HepG2 (cell line): ENCODE results near the gene SLC39A3. TPM values are rescaled to one million over a fixed set of nuclear protein-coding genes. Genes with fewer than 3 reads are reported as not detected.
A peak's percentile ranks its signal among the peaks of the same experiment; 100 is the strongest.

ENCODE experiments used
- ATAC-seq: fragments of 200-7000 bp; cut with Tn5 transposase; 3 replicates; pipeline ENCODE4 v1.9.1; 2020; ENCODE audit warnings: mild to moderate bottlenecking, moderate library complexity
- BruUV-seq: library from RNA; stranded (reverse); fragments of 400-500 nt; replicated peaks from 2 replicates; lab custom pipeline; 2021; lab: Mats Ljungman, UMichigan
- CTCF ChIA-PET: fragments of 300-600 bp; formaldehyde crosslinking; extraction: SDS; loops from one replicate; lab custom pipeline; 2021; ENCODE audit warnings: low total read pairs, inconsistent platforms, low intra/inter-chr PET ratio; lab: Yijun Ruan, JAX
- POLR2A ChIA-PET: fragments of 350-600 bp; sonication (Branson Sonifier 250); formaldehyde crosslinking; loops from one replicate; lab custom pipeline; 2020; ENCODE audit warnings: antibody characterized with exemption, inconsistent platforms; lab: Yijun Ruan, JAX
- DNase-seq: peaks from one replicate; pipeline ENCODE4 v3.0.0-alpha.2; 2015; ENCODE audit warnings: low spot score
- FAIRE-seq: peaks from 3 replicates; lab custom pipeline; 2011; peaks lifted over from hg19 to GRCh38; lab: Jason Lieb, UNC
- H2AFZ ChIP-seq: one replicate; pipeline ENCODE4 v1.6.1; 2011; ENCODE audit warnings: low read length, inconsistent platforms
- H3K27ac ChIP-seq: fragments of 300-600 bp; 3 replicates; pipeline ENCODE4 v1.8.0; 2011; ENCODE audit warnings: mixed run types, mild to moderate bottlenecking, mixed read lengths, low read length, inconsistent platforms; ENCODE audit not compliant: insufficient read depth; ENCODE audit errors: extremely low read length
- H3K27me3 ChIP-seq, 2 experiments: fragments of 200-600 bp in 1 of 2; 2 replicates in 1 of 2; 3 replicates in 1 of 2; pipeline versions ENCODE4 v1.6.0 to v1.8.0; 2011; ENCODE audit warnings: low read length in 2 of 2, mild to moderate bottlenecking in 2 of 2, moderate library complexity in 2 of 2, inconsistent platforms in 1 of 2; ENCODE audit not compliant: insufficient read depth in 2 of 2, control insufficient read depth in 1 of 2
- H3K36me3 ChIP-seq, 2 experiments: fragments of 200-600 bp in 1 of 2; replicated peaks in 1 of 2; 2 replicates in 1 of 2; 3 replicates in 1 of 2; pipeline versions ENCODE4 v1.5.1 to v1.8.0; 2011; ENCODE audit warnings: low read length in 2 of 2, inconsistent platforms in 1 of 2; ENCODE audit not compliant: insufficient read depth in 2 of 2, control insufficient read depth in 1 of 2
- H3K4me1 ChIP-seq: 2 replicates; pipeline ENCODE4 v1.5.1; 2012; ENCODE audit warnings: low read length, inconsistent platforms; ENCODE audit not compliant: insufficient read depth
- H3K4me2 ChIP-seq: 2 replicates; pipeline ENCODE4 v1.6.0; 2011; ENCODE audit warnings: low read depth, low read length, inconsistent platforms
- H3K4me3 ChIP-seq, 3 experiments: fragments of 200-600 bp in 1 of 3; sonication (generic), shearing (Covaris generic) in 1 of 3; replicated peaks in 1 of 3; 2 replicates each; pipeline ENCODE4 v1.5.1; 2011 to 2016; ENCODE audit warnings: low read length in 3 of 3, inconsistent platforms in 2 of 3, low read depth in 2 of 3, mild to moderate bottlenecking in 2 of 3, control low read depth in 1 of 3, mixed read lengths in 1 of 3; ENCODE audit not compliant: insufficient read depth in 1 of 3
- H3K79me2 ChIP-seq: one replicate; pipeline ENCODE4 v1.6.1; 2011; ENCODE audit warnings: low read length, inconsistent platforms; ENCODE audit not compliant: insufficient read depth
- H3K9ac ChIP-seq: 2 replicates; pipeline ENCODE4 v1.6.0; 2011; ENCODE audit warnings: mild to moderate bottlenecking, low read depth, low read length, inconsistent platforms; ENCODE audit not compliant: insufficient read depth
- H3K9me3 ChIP-seq: 2 replicates; pipeline ENCODE4 v1.5.1; 2012; ENCODE audit warnings: mild to moderate bottlenecking, low read length
- H4K20me1 ChIP-seq: 2 replicates; pipeline ENCODE4 v1.6.0; 2011; ENCODE audit warnings: inconsistent platforms, mild to moderate bottlenecking, low read length, moderate library complexity; ENCODE audit not compliant: insufficient read depth
- AHR ChIP-seq: IDR thresholded peaks from 2 replicates; pipeline ENCODE4 v1.6.1; 2018; ENCODE audit warnings: missing genetic modification reagents, missing compliant biosample characterization
- RCOR2 ChIP-seq: IDR thresholded peaks from 2 replicates; pipeline ENCODE4 v1.6.1; 2016; ENCODE audit warnings: missing biosample characterization, missing genetic modification reagents
- TAF15 ChIP-seq: fragments of 200-400 bp; formaldehyde crosslinking; IDR thresholded peaks from one replicate; pipeline ENCODE4 v1.6.1; 2018; ENCODE audit warnings: mild to moderate bottlenecking, low read depth, low read length; ENCODE audit not compliant: poor library complexity, severe bottlenecking
- TBL1XR1 ChIP-seq: fragments of 150-350 bp; IDR thresholded peaks from 2 replicates; pipeline ENCODE4 v1.6.1; 2014; ENCODE audit warnings: borderline replicate concordance, low read length; ENCODE audit not compliant: partially characterized antibody
- TBP ChIP-seq: sonication (generic); formaldehyde crosslinking; IDR thresholded peaks from 2 replicates; pipeline ENCODE4 v1.5.0; 2020; ENCODE audit warnings: missing genetic modification reagents
- YY1 ChIP-seq: IDR thresholded peaks from 2 replicates; pipeline ENCODE4 v1.6.1; 2011; ENCODE audit warnings: low read length, low read depth, moderate library complexity, mild to moderate bottlenecking; ENCODE audit not compliant: insufficient read depth, insufficient replicate concordance
- ZBTB38 ChIP-seq: sonication (generic); formaldehyde crosslinking; IDR thresholded peaks from 2 replicates; pipeline ENCODE4 v1.5.1; 2020; ENCODE audit warnings: mild to moderate bottlenecking, missing genetic modification reagents
- ZFP62 ChIP-seq: sonication (generic); formaldehyde crosslinking; IDR thresholded peaks from 2 replicates; pipeline ENCODE4 v1.4.0; 2020; ENCODE audit warnings: missing genetic modification reagents
- ZNF354B ChIP-seq: sonication (generic); formaldehyde crosslinking; IDR thresholded peaks from 2 replicates; pipeline ENCODE4 v1.8.0; 2022; ENCODE audit warnings: mild to moderate bottlenecking, missing genetic modification reagents
- ZNF773 ChIP-seq: sonication (generic); formaldehyde crosslinking; IDR thresholded peaks from 2 replicates; pipeline ENCODE4 v1.4.0; 2020; ENCODE audit warnings: missing genetic modification reagents, borderline replicate concordance
- WGBS: methylation state at CpG from one replicate; pipeline ENCODE4 v1.1.6; 2017; ENCODE audit warnings: low lambda C conversion rate; 5-methylcytosine and 5-hydroxymethylcytosine counted together
- in situ Hi-C: cut with HindIII; loops from 2 replicates; pipeline ENCODE4 v1.10.0; 2017; ENCODE audit warnings: low pct_unique_long_range_greater_than_20kb; ENCODE audit not compliant: extremely low pct_ligation_motif_present
- intact Hi-C: fragments of 100-400 bp; cut with micrococcal nuclease; formaldehyde crosslinking; loops from one replicate; pipeline ENCODE4 v1.10.0; 2022; ENCODE audit not compliant: unreplicated experiment
- polyA plus RNA-seq, 8 experiments: library from polyadenylated mRNA; depleted of rRNA in 3 of 8; stranded (reverse) in 7 of 8; unstranded in 1 of 8; fragments of >200 nt; fragmentation: Illumina TruSeq in 4 of 8; extraction: Trizol in 4 of 8; gene quantifications; 2 replicates each; pipeline versions ENCODE4 v1.2.1 to v1.2.3, GENCODE V29; 2011 to 2016; ENCODE audit warnings: low read depth in 4 of 8, missing spikeins in 1 of 8, mixed read lengths in 1 of 8; ENCODE audit not compliant: insufficient read depth in 1 of 8
- total RNA-seq, 5 experiments: library from RNA; depleted of rRNA; stranded (reverse); fragments of >200 nt; fragmentation: Illumina TruSeq; extraction: Trizol; gene quantifications; 2 replicates each; pipeline ENCODE4 v1.2.3, GENCODE V29; 2016; ENCODE audit warnings: low read depth in 1 of 5
- TF ChIP-seq, protein P1 (sequence below): sonication (generic); formaldehyde crosslinking; IDR thresholded peaks from 2 replicates; pipeline ENCODE4 v1.4.0; 2020; ENCODE audit warnings: missing genetic modification reagents, borderline replicate concordance
- TF ChIP-seq, protein P2 (sequence below): IDR thresholded peaks from 2 replicates; pipeline ENCODE4 v1.6.1; 2016; ENCODE audit warnings: missing compliant biosample characterization, missing genetic modification reagents, borderline replicate concordance

The SLC39A3 gene
- total and polyA plus RNA-seq, 2 of the 13 experiments (the other 11 are each of a cell fraction or from before 2014, with no cell fraction given) = 33.6 to 41.6 TPM

DNA sequence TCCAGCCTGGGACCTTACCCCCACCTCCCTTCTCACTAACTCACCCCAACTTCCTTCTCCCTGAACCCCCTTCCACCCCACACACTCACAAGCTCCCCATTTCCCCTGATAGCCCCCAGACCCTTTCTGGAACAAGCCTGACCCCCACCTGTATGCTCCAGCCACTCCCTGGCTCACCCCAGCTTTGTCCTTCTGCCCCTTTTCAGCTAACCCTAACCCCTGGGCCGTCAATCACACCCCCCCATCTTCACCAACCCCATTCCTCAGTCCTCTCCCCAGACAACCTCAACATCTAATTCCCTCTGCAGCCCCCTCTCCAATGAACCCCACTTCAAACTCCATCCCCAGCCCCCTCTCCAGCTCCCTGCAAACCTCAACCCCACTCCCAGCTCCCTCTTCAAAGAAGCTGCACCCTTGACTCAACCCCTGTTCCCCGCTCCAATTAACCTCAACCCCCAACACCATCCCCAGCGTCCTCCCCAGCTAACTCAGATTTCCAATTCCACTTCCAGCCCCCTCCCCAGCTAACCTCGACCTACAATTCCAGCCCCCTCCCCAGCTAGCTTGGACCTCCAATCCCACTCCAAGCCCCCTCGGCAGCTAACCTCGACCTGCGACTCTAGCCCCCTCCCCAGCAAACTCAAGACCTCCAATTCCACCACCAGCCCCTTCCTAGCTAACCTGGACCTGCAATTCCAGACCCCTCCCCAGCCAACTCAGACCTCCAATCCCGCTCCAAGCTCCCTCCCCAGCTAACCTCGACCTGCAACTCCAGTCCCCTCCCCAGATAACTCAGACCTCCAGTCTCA, 38.3 kb downstream of the SLC39A3 start:
- FAIRE-seq = no peak
- peak overlapping the region; percentile 87 for H3K4me2 ChIP-seq
- H3K9me3 ChIP-seq = no peaks in the 10 kb centered on the region
- H4K20me1 ChIP-seq = no peaks in the 10 kb centered on the region
- ATAC-seq = no peak
- no peaks in the 10 kb centered on the region for H3K36me3 ChIP-seq
- H3K27me3 ChIP-seq = no peaks in the 10 kb centered on the region; a peak in 1 of 5 replicates
- H2AFZ ChIP-seq = no peak overlapping the region
- H3K4me3 ChIP-seq = peak overlapping the region; percentile 75 to 96 (median 82); a peak in 5 of 6 replicates
- H3K27ac ChIP-seq = no peak overlapping the region
- peaks cover 36% of the 10 kb centered on the region for H3K4me1 ChIP-seq
- H3K79me2 ChIP-seq = no peaks in the 10 kb centered on the region
- BruUV-seq = no TSS peak
- DNase-seq = no peak
- in situ Hi-C loops (no loop called here), intact Hi-C loops (loop anchor here (5.0 kb wide), 1 partner anchor 606 kb away; no protein-coding TSS in a partner anchor)
- H3K9ac ChIP-seq = peak overlapping the region; percentile 75; the same call in 1 of the 2 replicates
- POLR2A ChIA-PET = interaction anchor here (0.7 to 3.6 kb wide), 3 partner anchors 15 to 249 kb away, joined by 3 to 28 read pairs (median 4); no protein-coding TSS in a partner anchor
- CTCF ChIA-PET = no interaction called here
- TF ChIP-seq RCOR2 (CRISPR knock-in tag) (no peak), TBL1XR1 (no peak), TAF15 (no peak), AHR (CRISPR knock-in tag) (no peak), ZBTB38 (no peak), ZNF773 (CRISPR knock-in tag) (no peak)
- WGBS = 25% methylated on average over 9 of the region's 9 CpGs

DNA sequence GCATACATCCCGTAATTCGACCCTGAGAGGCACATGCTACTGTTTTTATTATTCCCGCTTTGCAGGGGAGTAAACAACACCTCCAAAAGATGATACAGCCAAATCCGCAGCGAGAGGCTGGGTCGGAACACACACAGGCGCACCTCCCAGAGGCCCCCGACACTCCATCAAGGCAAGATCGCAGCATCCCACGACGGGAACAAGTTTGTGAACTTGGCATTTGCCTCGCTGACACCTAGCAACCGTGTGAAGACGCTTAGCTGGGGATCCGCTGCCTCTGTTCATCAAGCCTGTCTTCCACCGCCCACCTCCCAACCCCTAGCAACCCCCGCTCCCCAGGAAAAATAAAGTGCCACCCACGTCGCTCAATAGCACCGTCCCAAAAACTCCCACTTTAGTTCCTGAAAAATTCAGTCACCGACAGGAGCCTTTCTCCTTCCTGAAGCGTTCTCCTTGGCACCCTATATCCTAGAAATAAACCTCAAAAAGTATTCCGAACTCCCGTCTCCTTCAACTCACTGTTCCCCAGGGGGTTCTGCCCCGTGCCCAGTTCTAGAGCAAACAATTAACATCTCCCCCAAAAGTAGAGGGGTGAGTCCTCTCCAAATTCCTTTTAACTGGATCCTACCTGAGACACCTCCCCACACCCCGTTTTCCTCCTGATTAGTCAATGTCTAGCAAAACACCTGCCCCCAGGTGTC, 39.0 kb downstream of the SLC39A3 start:
- BruUV-seq = TSS peak; percentile 59
- H3K4me3 ChIP-seq = no peak overlapping the region
- ChIA-PET CTCF (no interaction called here), POLR2A (interaction anchor here (3.6 kb wide), 1 partner anchor 15 kb away, joined by 28 read pairs; no protein-coding TSS in a partner anchor)
- H3K79me2 ChIP-seq = no peaks in the 10 kb centered on the region
- 87% methylated on average over 25 of the region's 26 CpGs for WGBS
- no peak for DNase-seq
- H3K9ac ChIP-seq = no peak overlapping the region
- intact Hi-C loops = loop anchor here (5.0 kb wide), 1 partner anchor 606 kb away; no protein-coding TSS in a partner anchor
- no peak overlapping the region for H2AFZ ChIP-seq
- TF ChIP-seq, protein P1, sequence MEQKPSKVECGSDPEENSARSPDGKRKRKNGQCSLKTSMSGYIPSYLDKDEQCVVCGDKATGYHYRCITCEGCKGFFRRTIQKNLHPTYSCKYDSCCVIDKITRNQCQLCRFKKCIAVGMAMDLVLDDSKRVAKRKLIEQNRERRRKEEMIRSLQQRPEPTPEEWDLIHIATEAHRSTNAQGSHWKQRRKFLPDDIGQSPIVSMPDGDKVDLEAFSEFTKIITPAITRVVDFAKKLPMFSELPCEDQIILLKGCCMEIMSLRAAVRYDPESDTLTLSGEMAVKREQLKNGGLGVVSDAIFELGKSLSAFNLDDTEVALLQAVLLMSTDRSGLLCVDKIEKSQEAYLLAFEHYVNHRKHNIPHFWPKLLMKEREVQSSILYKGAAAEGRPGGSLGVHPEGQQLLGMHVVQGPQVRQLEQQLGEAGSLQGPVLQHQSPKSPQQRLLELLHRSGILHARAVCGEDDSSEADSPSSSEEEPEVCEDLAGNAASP (CRISPR knock-in tag) = no peak
- no peak for TF ChIP-seq TBP (CRISPR knock-in tag)
- no peak for TF ChIP-seq YY1
- TF ChIP-seq ZFP62 (CRISPR knock-in tag) = no peak
- TF ChIP-seq, protein P2, sequence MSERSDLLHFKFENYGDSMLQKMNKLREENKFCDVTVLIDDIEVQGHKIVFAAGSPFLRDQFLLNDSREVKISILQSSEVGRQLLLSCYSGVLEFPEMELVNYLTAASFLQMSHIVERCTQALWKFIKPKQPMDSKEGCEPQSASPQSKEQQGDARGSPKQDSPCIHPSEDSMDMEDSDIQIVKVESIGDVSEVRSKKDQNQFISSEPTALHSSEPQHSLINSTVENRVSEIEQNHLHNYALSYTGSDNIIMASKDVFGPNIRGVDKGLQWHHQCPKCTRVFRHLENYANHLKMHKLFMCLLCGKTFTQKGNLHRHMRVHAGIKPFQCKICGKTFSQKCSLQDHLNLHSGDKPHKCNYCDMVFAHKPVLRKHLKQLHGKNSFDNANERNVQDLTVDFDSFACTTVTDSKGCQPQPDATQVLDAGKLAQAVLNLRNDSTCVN = no peak
- TF ChIP-seq ZNF354B (CRISPR knock-in tag) = no peak
- no peak for FAIRE-seq
- H3K9me3 ChIP-seq = no peaks in the 10 kb centered on the region
- H3K27ac ChIP-seq = no peak overlapping the region
- ATAC-seq = no peak
- H4K20me1 ChIP-seq = no peaks in the 10 kb centered on the region
- H3K4me1 ChIP-seq = peaks cover 36% of the 10 kb centered on the region
- no peaks in the 10 kb centered on the region for H3K36me3 ChIP-seq
- no peak overlapping the region for H3K4me2 ChIP-seq
- in situ Hi-C loops = no loop called here
- no peaks in the 10 kb centered on the region; a peak in 1 of 5 replicates for H3K27me3 ChIP-seq
